AML-193 (cell line): ENCODE results near the gene CREB3L1.
A peak's percentile ranks its signal among the peaks of the same experiment; 100 is the strongest.
"Not testable (repeated sequence)": the region's sequence is repeated elsewhere in the genome, so short reads cannot be mapped to it uniquely, and the experiment has no call there.

Experiments used
- DNase-seq, 2 experiments: peaks; one replicate each; lab custom pipeline; 2025; lab: John Stamatoyannopoulos, UW

The CREB3L1 gene

GRCh38 chr11:46296528-46297448 is 19.3 kb downstream of the CREB3L1 start:
- DNase-seq: no peak

GRCh38 chr11:46298699-46299433 is 21.4 kb downstream of the CREB3L1 start:
- no peak for DNase-seq

- no peak for DNase-seq
Observed at GRCh38 chr11:46299451-46299961, 22.0 kb downstream of the CREB3L1 start.

DNA sequence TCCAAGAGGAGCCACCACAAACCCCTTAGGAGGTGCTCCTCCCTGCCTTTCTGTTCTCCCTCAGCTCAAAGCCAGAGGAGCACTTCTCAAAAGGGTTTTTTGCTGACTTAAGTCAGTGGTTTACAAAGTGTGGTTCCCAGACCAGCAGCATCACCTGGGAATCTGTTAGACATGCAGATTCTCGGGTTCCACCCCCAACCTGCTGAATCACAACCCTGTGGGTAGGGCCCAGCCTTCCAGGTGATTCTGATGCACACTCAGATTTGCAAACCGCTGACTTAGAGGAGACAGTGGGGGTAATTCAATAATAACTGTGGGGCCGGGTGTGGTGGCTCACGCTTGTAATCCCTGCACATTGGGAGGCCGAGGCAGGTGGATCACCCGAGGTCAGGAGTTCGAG is 22.8 kb downstream of the CREB3L1 start:
- DNase-seq: no peak

DNA sequence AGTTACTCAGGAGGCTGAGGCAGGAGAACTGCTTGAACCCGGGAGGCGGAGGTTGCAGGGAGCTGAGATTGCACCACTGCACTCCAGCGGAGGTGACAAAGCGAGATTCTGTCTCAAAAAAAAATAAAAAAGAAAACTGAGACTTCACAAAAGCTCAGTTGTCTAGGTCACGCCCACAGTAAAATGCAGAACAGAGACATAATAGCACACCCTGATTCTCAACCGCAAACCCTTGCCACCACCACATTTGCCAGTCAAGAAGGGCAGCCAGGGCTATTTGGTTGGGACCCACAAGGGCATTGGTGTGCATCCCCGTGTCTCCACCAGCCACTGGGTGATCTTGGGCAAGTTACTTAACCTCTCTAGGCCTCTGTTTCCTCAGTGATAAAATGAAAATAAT is 25.4 kb downstream of the CREB3L1 start:
- DNase-seq: no peak

DNA sequence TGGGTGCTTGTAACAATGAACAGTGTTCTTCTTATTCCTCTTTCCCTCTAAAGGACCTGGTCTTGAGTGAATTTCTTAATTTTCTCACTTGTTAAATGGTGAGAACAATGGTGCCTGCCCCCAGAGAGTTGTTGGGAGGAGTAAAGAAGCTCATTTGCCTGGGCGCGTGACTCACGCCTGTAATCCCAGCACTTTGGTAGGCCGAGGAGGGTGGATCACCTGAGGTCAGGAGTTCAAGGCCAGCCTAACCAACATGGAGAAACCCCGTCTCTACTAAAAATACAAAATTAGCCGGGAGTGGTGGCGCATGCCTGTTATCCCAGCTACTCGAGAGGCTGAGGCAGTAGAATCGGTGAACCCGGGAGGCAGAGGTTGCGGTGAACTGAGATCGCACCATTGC is 26.6 kb downstream of the CREB3L1 start:
- not testable (repeated sequence) for DNase-seq

GRCh38 chr11:46304605-46305179 is 27.2 kb downstream of the CREB3L1 start:
- no peak for DNase-seq

DNA sequence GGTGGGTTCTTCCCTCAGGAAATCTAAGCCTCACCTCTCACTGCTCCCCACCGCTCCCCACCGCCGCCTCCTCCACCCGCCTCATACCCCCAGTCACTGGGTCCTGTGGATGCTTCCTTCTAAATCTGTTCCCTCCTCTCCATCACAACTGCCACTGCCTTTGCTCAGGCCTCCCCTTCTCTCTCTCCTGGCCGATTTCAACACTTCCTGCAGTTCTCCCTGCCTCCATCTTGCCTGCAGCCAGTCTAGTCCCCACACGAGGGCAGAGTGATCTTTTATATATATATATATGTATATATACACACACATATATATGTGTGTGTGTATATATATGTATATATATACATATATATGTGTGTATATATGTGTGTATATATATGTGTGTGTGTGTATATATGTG is 27.8 kb downstream of the CREB3L1 start:
- DNase-seq: peak; percentile 88 to 90

DNA sequence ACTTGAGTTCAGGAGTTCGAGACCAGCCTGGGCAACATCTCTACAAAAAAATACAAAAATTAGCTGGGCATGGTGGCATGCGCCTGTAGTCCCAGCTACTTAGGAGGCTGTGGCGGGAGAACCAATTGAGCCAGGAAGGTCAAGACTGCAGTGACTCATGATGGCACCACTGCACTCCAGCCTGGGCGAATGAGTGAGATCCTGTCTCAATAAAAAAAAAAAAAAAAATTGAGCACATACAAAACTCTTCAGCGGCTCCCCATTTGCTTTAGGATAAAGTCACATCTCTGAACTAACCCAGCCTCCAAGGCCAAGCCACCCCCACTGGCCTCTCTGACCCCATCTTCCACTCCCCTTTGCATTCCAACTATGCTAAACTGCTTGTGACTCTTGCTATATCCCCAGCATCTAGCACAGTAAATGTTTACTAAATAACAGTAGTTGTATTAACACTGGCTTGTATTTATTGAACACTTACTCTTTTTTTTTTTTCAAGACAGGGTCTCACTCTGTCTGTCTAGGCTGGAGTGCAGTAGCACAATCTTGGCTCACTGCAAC is 28.9 kb downstream of the CREB3L1 start:
- DNase-seq: no peak

- DNase-seq: no peak
Observed at GRCh38 chr11:46307369-46307768, 29.9 kb downstream of the CREB3L1 start.

DNA sequence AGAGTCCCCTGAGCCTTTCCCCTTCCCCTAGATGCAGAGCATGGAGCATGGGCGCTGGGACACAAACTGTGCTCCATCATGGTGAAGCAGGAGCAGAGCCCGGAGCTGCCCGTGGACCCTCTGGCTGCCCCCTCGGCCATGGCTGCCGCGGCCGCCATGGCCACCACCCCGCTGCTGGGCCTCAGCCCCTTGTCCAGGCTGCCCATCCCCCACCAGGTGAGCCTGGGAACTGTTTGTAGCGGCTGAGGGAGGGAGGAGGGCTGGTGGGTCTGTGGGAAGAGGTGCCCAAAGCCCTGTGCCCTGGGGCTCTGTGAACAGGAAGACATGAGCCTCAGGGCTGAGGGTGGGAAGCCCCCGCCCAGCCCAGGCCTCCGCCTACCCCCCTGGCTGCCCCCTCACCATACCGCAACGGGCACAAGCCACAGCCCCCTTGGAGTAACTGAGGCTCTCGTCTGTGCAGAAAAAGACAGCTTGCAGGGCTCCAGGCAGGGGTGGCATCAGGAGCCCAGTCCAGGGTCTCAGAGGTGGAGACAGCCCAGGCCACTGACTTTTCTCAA is 30.4 kb downstream of the CREB3L1 start:
- no peak for DNase-seq

DNA sequence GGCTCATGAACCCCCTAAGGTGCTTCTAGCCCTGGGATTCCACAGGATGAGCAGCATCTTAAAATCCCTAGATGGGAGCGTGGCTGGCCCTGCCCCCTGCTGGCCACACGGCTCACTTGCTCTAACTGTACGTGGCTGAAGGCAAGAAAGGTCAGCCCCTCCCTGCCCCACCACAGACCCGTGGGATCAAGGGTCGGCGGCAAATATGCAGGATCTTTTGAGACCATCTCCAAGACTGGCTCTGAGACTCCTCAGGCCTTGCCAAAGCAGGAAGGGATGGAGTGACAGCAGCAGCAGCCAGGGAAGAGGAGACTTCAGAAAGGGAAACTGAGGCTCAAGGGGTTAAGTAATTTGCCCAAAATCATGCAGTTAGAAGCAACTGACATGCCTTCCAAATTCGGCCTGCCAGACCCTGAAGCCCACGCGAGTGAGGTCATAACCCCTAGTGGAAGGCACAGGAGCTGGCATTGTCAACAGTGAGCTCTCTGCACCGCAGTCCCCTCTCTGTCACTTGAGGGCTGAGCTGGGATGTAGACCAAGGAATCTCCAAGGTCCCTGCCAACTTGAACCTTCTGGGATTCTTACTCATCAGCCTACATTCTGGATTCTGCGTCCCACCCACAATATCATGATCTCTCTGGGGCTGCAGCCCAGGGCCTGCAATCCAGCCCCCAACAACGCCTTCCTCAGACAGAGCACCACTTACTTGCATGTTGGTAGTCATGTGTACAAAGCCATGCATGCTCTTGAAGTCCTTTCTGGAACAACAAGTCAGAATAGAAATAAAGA is 31.4 kb downstream of the CREB3L1 start:
- peak; percentile 70 to 75 for DNase-seq

DNA sequence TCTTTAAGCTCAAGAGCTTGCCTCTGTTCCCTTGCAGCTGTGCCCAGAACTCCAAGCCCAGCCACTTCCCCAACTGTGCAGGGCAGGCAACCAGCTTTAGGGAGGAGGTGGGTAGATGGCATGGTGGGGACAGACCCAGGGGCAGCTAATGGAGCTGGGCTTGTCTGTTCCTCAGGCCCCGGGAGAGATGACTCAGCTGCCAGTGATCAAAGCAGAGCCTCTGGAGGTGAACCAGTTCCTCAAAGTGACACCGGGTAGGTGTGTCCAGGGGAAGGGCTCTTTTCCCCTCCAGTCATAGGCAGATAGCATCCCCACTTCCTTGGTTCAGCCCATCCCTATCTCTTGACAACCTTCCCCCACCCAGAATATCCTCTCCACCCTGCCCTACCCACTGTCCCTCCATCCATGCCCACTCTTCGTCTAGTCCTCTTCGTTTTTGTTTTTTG is 32.4 kb downstream of the CREB3L1 start:
- DNase-seq: peak; percentile 33 to 51

GRCh38 chr11:46315033-46315738 is 37.7 kb downstream of the CREB3L1 start:
- DNase-seq: peak; percentile 61 to 63

GRCh38 chr11:46315783-46316563 is 38.5 kb downstream of the CREB3L1 start:
- no peak for DNase-seq

DNA sequence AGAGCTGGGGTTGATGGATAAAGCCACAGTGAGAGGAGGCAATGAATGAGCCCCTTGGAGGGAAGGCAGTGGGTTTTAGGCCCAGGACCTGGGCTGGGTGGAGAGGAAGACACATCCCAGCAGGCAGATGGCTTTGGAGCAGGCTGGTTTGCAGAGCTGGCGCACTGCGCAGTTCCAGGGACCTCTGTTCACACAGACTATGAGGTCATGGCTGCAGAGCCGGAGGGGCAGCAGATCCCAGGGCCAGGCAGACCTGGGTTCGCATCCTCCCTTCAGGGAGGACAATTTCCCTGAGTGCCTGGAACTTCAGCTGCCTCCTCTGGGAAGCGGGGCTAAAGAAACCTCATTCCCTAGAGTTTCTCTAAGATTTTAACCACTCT is 41.6 kb downstream of the CREB3L1 start:
- DNase-seq: peak in 1 of 2 experiments; percentile 61

- peak; percentile 88 to 89 for DNase-seq
Observed at GRCh38 chr11:46321757-46322156, 44.3 kb downstream of the CREB3L1 start.

GRCh38 chr11:46322759-46323158 is 45.3 kb downstream of the CREB3L1 start:
- no peak for DNase-seq

GRCh38 chr11:46326813-46327416 is 49.5 kb downstream of the CREB3L1 start:
- DNase-seq: no peak
